OCI-LY1 (cell line): ENCODE measurements around the gene UGT1A9.

ENCODE experiments used
- H2AFZ ChIP-seq: fragments of 200-600 bp; sonication (generic), shearing (Covaris generic); 2 replicates; pipeline ENCODE4 v1.6.0; 2014; ENCODE audit warnings: antibody characterized with exemption, mild to moderate bottlenecking, low read length
- H3F3A ChIP-seq: fragments of 200-600 bp; sonication (generic), shearing (Covaris generic); 2 replicates; pipeline ENCODE4 v1.6.0; 2014; ENCODE audit warnings: mild to moderate bottlenecking, antibody characterized with exemption, low read length, moderate library complexity; ENCODE audit not compliant: insufficient read depth
- H3K27ac ChIP-seq: fragments of 200-600 bp; sonication (generic); 2 replicates; pipeline ENCODE4 v1.5.1; 2014; ENCODE audit warnings: low read length, mixed run types, mild to moderate bottlenecking, low read depth; ENCODE audit not compliant: poor library complexity, severe bottlenecking
- H3K27me3 ChIP-seq: fragments of 200-600 bp; sonication (generic); 2 replicates; pipeline ENCODE4 v1.6.0; 2014; ENCODE audit warnings: antibody characterized with exemption, mild to moderate bottlenecking, low read length, moderate library complexity; ENCODE audit not compliant: insufficient read depth
- H3K36me3 ChIP-seq: fragments of 200-600 bp; sonication (generic); 2 replicates; pipeline ENCODE4 v1.6.1; 2014; ENCODE audit warnings: mild to moderate bottlenecking, antibody characterized with exemption, low read length, moderate library complexity, mixed read lengths; ENCODE audit not compliant: insufficient read depth
- H3K4me1 ChIP-seq: fragments of 200-600 bp; sonication (generic); 2 replicates; pipeline ENCODE4 v1.5.1; 2014; ENCODE audit warnings: mild to moderate bottlenecking, low read length, moderate library complexity; ENCODE audit not compliant: insufficient read depth, severe bottlenecking
- H3K4me2 ChIP-seq: fragments of 200-600 bp; sonication (generic), shearing (Covaris generic); 2 replicates; pipeline ENCODE4 v1.6.1; 2014; ENCODE audit warnings: low read length
- H3K4me3 ChIP-seq: fragments of 200-600 bp; sonication (generic); 2 replicates; pipeline ENCODE4 v1.5.1; 2014; ENCODE audit warnings: low read length, low read depth, mild to moderate bottlenecking, mixed read lengths; ENCODE audit not compliant: poor library complexity, severe bottlenecking
- H3K79me2 ChIP-seq: fragments of 200-600 bp; shearing (Covaris generic); 2 replicates; pipeline ENCODE4 v1.6.1; 2016; ENCODE audit warnings: mixed run types, low read length, mixed read lengths; ENCODE audit not compliant: insufficient read depth
- H3K9ac ChIP-seq: fragments of 200-600 bp; sonication (generic), shearing (Covaris generic); 2 replicates; pipeline ENCODE4 v1.6.1; 2014; ENCODE audit warnings: mild to moderate bottlenecking, low read length, mixed read lengths
- H3K9me2 ChIP-seq: fragments of 200-600 bp; sonication (generic), shearing (Covaris generic); 2 replicates; pipeline ENCODE4 v1.6.1; 2014; ENCODE audit warnings: low read depth, mild to moderate bottlenecking, low read length, mixed read lengths
- H3K9me3 ChIP-seq: fragments of 200-600 bp; shearing (Covaris generic); 2 replicates; pipeline ENCODE4 v1.6.1; 2014; ENCODE audit warnings: low read length, mixed read lengths
- H4K20me1 ChIP-seq: fragments of 200-600 bp; sonication (generic), shearing (Covaris generic); 2 replicates; pipeline ENCODE4 v1.6.0; 2016; ENCODE audit warnings: mild to moderate bottlenecking, low read length; ENCODE audit not compliant: insufficient read depth
- CTCF ChIP-seq: fragments of 200-600 bp; sonication (generic), shearing (Covaris generic); IDR thresholded peaks from 2 replicates; pipeline ENCODE4 v1.5.1; 2017; ENCODE audit warnings: mild to moderate bottlenecking, antibody characterized with exemption, low read length, moderate library complexity, mixed read lengths
- EZH2 ChIP-seq: fragments of 200-600 bp; sonication (generic), shearing (Covaris generic); IDR thresholded peaks from 2 replicates; pipeline ENCODE4 v1.8.0; 2017; ENCODE audit warnings: borderline replicate concordance, mixed run types, mild to moderate bottlenecking, antibody characterized with exemption, low read length, moderate library complexity, mixed read lengths

UGT1A9 gene

GRCh38 chr2:233817995-233818638 lies 146.4 kb downstream of the UGT1A9 start:
- TF ChIP-seq EZH2 (no peak), CTCF (no peak)
- no peaks in the 10 kb centered on the region for H3K36me3 ChIP-seq
- H3F3A ChIP-seq, result no peaks in the 10 kb centered on the region
- H3K9me3 ChIP-seq, result no peaks in the 10 kb centered on the region
- no peak overlapping the region for H2AFZ ChIP-seq
- no peaks in the 10 kb centered on the region for H4K20me1 ChIP-seq
- no peaks in the 10 kb centered on the region for H3K9me2 ChIP-seq
- H3K27me3 ChIP-seq, result peaks cover 9% of the 10 kb centered on the region; the same call in 1 of the 2 replicates
- H3K27ac ChIP-seq, result no peak overlapping the region
- no peak overlapping the region for H3K4me2 ChIP-seq
- H3K9ac ChIP-seq, result no peak overlapping the region
- no peak overlapping the region for H3K4me3 ChIP-seq
- H3K79me2 ChIP-seq, result no peaks in the 10 kb centered on the region
- no peaks in the 10 kb centered on the region for H3K4me1 ChIP-seq

DNA sequence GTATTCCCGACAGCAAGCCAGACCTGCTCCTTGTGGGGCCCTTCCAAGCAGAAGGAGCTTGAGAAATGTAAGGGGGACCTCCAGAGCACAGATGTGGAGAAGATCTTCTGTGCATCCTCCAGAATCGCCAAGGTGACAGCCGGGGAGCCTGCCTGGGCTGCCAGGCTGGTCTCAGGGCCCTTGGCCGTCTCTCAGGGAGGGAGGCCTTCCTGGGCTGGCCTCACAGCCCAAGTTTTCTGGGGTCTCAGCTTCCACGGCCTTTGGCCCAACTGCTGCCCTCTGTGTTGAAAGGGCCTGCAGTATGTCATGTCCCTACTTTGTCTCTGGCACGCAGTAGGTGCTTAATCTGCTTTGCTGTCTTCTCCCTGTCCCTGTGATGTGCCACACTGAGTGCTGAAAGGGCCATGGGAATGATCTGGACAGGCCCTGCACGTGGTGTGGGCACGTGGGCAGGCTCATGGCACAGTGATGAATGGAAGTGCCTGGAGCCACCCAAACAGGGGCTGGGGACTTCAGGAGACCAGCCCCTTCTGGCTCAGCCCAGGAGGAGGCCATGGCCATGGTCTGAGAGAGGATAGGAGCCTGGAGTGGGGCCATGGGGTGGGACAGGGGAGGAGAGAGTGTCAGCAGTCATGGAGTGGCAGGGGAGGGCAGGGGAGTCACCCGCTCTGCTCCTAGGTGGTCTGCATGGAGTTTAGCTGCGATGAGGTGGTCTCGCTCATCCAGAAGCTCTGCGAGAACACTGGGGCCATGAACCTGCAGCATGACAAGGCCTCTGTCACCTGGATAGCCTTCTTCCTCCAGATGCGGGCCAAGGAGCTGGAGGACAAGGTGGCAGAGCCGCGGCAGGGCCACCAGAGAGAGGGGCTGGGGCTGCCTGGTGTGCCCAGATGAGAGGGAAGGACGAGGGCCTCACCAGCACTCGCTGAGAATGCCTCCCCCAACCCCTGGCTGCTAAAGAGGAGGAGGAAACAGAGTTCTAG lies 147.2 kb downstream of the UGT1A9 start:
- Histone ChIP-seq H3K4me1 (no peaks in the 10 kb centered on the region), H3K4me2 (no peak overlapping the region), H3K79me2 (no peaks in the 10 kb centered on the region), H3K9ac (no peak overlapping the region), H3K27me3 (peaks cover 9% of the 10 kb centered on the region; the same call in 1 of the 2 replicates), H3K27ac (no peak overlapping the region), H3K9me2 (no peaks in the 10 kb centered on the region), H4K20me1 (no peaks in the 10 kb centered on the region), H3K4me3 (no peak overlapping the region), H3K9me3 (no peaks in the 10 kb centered on the region), H3F3A (no peaks in the 10 kb centered on the region), H3K36me3 (no peaks in the 10 kb centered on the region), H2AFZ (no peak overlapping the region)
- TF ChIP-seq CTCF, result no peak
- no peak for TF ChIP-seq EZH2

- Histone ChIP-seq H3K27ac (no peak overlapping the region), H3K27me3 (peaks cover 9% of the 10 kb centered on the region; the same call in 1 of the 2 replicates)
These were observed 148.4 kb downstream of the UGT1A9 start for GRCh38 chr2:233819884-233820773.

More at GRCh38 chr2:233819884-233820773, 148.4 kb downstream of the UGT1A9 start:
- no peaks in the 10 kb centered on the region for H3K4me1 ChIP-seq
- no peaks in the 10 kb centered on the region for H3K9me2 ChIP-seq
- no peaks in the 10 kb centered on the region for H3F3A ChIP-seq
- TF ChIP-seq CTCF (no peak), EZH2 (no peak)
- H3K36me3 ChIP-seq, result no peaks in the 10 kb centered on the region
- H4K20me1 ChIP-seq, result no peaks in the 10 kb centered on the region
- H2AFZ ChIP-seq, result no peak overlapping the region
- H3K4me3 ChIP-seq, result no peak overlapping the region
- no peak overlapping the region for H3K9ac ChIP-seq
- H3K4me2 ChIP-seq, result no peak overlapping the region
- H3K9me3 ChIP-seq, result no peaks in the 10 kb centered on the region
- no peaks in the 10 kb centered on the region for H3K79me2 ChIP-seq
